Loucy (cell line): Measurements from ENCODE around the gene MTF2.

Source experiments
- H2AFZ ChIP-seq: fragments of 200-600 bp; sonication (generic); 2 replicates; pipeline ENCODE4 v1.6.0; 2016; ENCODE audit warnings: antibody characterized with exemption, mild to moderate bottlenecking, low read length, moderate library complexity
- H3F3A ChIP-seq: fragments of 200-600 bp; 2 replicates; pipeline ENCODE4 v1.6.0; 2016; ENCODE audit warnings: antibody characterized with exemption, low read depth, mild to moderate bottlenecking
- H3K27me3 ChIP-seq: fragments of 200-600 bp; sonication (generic); 2 replicates; pipeline ENCODE4 v1.6.1; 2014; ENCODE audit warnings: low read length, mild to moderate bottlenecking; ENCODE audit not compliant: insufficient read depth, poor library complexity, severe bottlenecking
- H3K36me3 ChIP-seq: fragments of 200-600 bp; sonication (generic); 2 replicates; pipeline ENCODE4 v1.6.1; 2016; ENCODE audit warnings: low read length; ENCODE audit not compliant: insufficient read depth
- H3K4me1 ChIP-seq: fragments of 200-600 bp; sonication (generic); 2 replicates; pipeline ENCODE4 v1.5.1; 2014; ENCODE audit warnings: low read length, mild to moderate bottlenecking; ENCODE audit not compliant: insufficient read depth, poor library complexity, severe bottlenecking
- H3K4me2 ChIP-seq: fragments of 200-600 bp; sonication (generic); 2 replicates; pipeline ENCODE4 v1.6.0; 2014; ENCODE audit warnings: antibody characterized with exemption, low read length, low read depth, mild to moderate bottlenecking; ENCODE audit not compliant: poor library complexity, severe bottlenecking
- H3K4me3 ChIP-seq: fragments of 200-600 bp; sonication (generic); 2 replicates; pipeline ENCODE4 v1.5.1; 2014; ENCODE audit warnings: low read length, mild to moderate bottlenecking, mixed read lengths; ENCODE audit not compliant: poor library complexity, severe bottlenecking
- H3K79me2 ChIP-seq: fragments of 200-600 bp; sonication (generic); 2 replicates; pipeline ENCODE4 v1.6.1; 2014; ENCODE audit warnings: low read length; ENCODE audit not compliant: insufficient read depth
- H3K9ac ChIP-seq: fragments of 200-600 bp; sonication (generic); 2 replicates; pipeline ENCODE4 v1.6.0; 2014; ENCODE audit warnings: mild to moderate bottlenecking, low read depth, low read length, moderate library complexity; ENCODE audit not compliant: poor library complexity, severe bottlenecking
- H3K9me2 ChIP-seq: fragments of 200-600 bp; sonication (generic); replicated peaks from 2 replicates; pipeline ENCODE4 v1.6.1; 2016; ENCODE audit warnings: low read depth, low read length, mixed read lengths
- H3K9me3 ChIP-seq: fragments of 200-600 bp; sonication (generic); 2 replicates; pipeline ENCODE4 v1.6.1; 2014; ENCODE audit warnings: mild to moderate bottlenecking, antibody characterized with exemption, low read length, low read depth; ENCODE audit not compliant: insufficient read depth
- H4K20me1 ChIP-seq: fragments of 200-600 bp; sonication (generic); 2 replicates; pipeline ENCODE4 v1.6.0; 2014; ENCODE audit warnings: antibody characterized with exemption, low read length, mild to moderate bottlenecking; ENCODE audit not compliant: insufficient read depth, poor library complexity, severe bottlenecking
- CTCF ChIP-seq: fragments of 200-600 bp; sonication (generic); conservative IDR thresholded peaks from 2 replicates; pipeline ENCODE4 v1.5.1; 2014; ENCODE audit warnings: mild to moderate bottlenecking, antibody characterized with exemption, low read length
- EZH2phosphoT487 ChIP-seq: fragments of 200-600 bp; IDR thresholded peaks from 2 replicates; pipeline ENCODE4 v1.6.1; 2018; ENCODE audit warnings: antibody characterized with exemption, mild to moderate bottlenecking, moderate library complexity, borderline replicate concordance

The MTF2 gene

GRCh38 chr1:93177991-93178390 lies 98.9 kb downstream of the MTF2 start:
- H3K4me2 ChIP-seq: peak overlapping the region; percentile 93
- H3K36me3 ChIP-seq: no peaks in the 10 kb centered on the region
- H4K20me1 ChIP-seq: peaks cover 66% of the 10 kb centered on the region
- peak overlapping the region; percentile 90 for H3K9ac ChIP-seq
- no peak for TF ChIP-seq CTCF
- H3K9me3 ChIP-seq: no peaks in the 10 kb centered on the region
- H3K27me3 ChIP-seq: no peaks in the 10 kb centered on the region
- no peaks in the 10 kb centered on the region for H3K9me2 ChIP-seq
- H3K79me2 ChIP-seq: peaks cover 88% of the 10 kb centered on the region
- 0 out of 2 replicates have a peak, but pooled peaks cover 3% of the 10 kb centered on the region for H3F3A ChIP-seq
- peak overlapping the region; percentile 87 for H3K4me3 ChIP-seq
- H3K4me1 ChIP-seq: peaks cover 57% of the 10 kb centered on the region
- no peak overlapping the region for H2AFZ ChIP-seq

- Histone ChIP-seq H2AFZ (no peak overlapping the region), H3K4me2 (peak overlapping the region; percentile 93), H3K4me3 (peak overlapping the region; percentile 87), H3K9me2 (no peaks in the 10 kb centered on the region), H3K27me3 (no peaks in the 10 kb centered on the region), H4K20me1 (peaks cover 66% of the 10 kb centered on the region), H3K79me2 (peaks cover 88% of the 10 kb centered on the region), H3K4me1 (peaks cover 57% of the 10 kb centered on the region), H3F3A (0 out of 2 replicates have a peak, but pooled peaks cover under 1% of the 10 kb centered on the region), H3K9ac (peak overlapping the region; percentile 90), H3K36me3 (no peaks in the 10 kb centered on the region), H3K9me3 (no peaks in the 10 kb centered on the region)
- TF ChIP-seq CTCF: no peak
Measured at GRCh38 chr1:93178418-93178817, 99.3 kb downstream of the MTF2 start.

- Histone ChIP-seq H3K4me1 (peaks cover 64% of the 10 kb centered on the region), H3K9ac (peak within 1 kb of the TSS; percentile 98), H3K9me3 (no peaks in the 10 kb centered on the region), H4K20me1 (peaks cover 62% of the 10 kb centered on the region), H3K36me3 (no peaks in the 10 kb centered on the region), H3K79me2 (peaks cover 89% of the 10 kb centered on the region), H2AFZ (peak within 1 kb of the TSS; percentile 88), H3K9me2 (no peaks in the 10 kb centered on the region), H3F3A (no peaks in the 10 kb centered on the region), H3K27me3 (no peaks in the 10 kb centered on the region), H3K4me3 (peak within 1 kb of the TSS; percentile 87), H3K4me2 (peak within 1 kb of the TSS; percentile 93)
- no peak for TF ChIP-seq EZH2phosphoT487
- TF ChIP-seq CTCF: 0 out of 2 replicates have a peak, but pooled peaks have one; percentile 13
Measured at GRCh38 chr1:93179886-93180722, 101.0 kb downstream of the MTF2 start, which contains the start of gene TMED5. TMED5 (minus strand) TSS chr1:93180413; CDS start chr1:93180242, 171 bp downstream.
